Right lung (tissue), 5 donors: ENCODE data around the gene SLC4A7. TPM values are rescaled to one million over a fixed set of nuclear protein-coding genes. Genes with fewer than 3 reads are reported as not detected.
"Not testable (repeated sequence)": the region's sequence is repeated elsewhere in the genome, so short reads cannot be mapped to it uniquely, and the experiment has no call there.

Experiments
- DNase-seq, 2 donors: peaks; one replicate each; pipeline ENCODE4 v3.0.0-alpha.2; 2013
- polyA plus RNA-seq, 5 donors: library from polyadenylated mRNA; unstranded; fragments of 120-200 nt; gene quantifications; one replicate each; pipeline versions ENCODE4 v1.2.1 to v1.2.3, GENCODE V29; 2013; ENCODE audit warnings: inconsistent platforms in 1 of 5, low replicate concordance in 1 of 5; ENCODE audit not compliant: insufficient read length in 5 of 5, insufficient read depth in 1 of 5

The SLC4A7 gene
- polyA plus RNA-seq, 5 donors = 19.7 to 44.6 (median 38.3) TPM

GRCh38 chr3:27360113-27361078 lies 123.8 kb downstream of the SLC4A7 start:
- DNase-seq = no peak

GRCh38 chr3:27358372-27358771 lies 125.8 kb downstream of the SLC4A7 start:
- no peak for DNase-seq

DNA sequence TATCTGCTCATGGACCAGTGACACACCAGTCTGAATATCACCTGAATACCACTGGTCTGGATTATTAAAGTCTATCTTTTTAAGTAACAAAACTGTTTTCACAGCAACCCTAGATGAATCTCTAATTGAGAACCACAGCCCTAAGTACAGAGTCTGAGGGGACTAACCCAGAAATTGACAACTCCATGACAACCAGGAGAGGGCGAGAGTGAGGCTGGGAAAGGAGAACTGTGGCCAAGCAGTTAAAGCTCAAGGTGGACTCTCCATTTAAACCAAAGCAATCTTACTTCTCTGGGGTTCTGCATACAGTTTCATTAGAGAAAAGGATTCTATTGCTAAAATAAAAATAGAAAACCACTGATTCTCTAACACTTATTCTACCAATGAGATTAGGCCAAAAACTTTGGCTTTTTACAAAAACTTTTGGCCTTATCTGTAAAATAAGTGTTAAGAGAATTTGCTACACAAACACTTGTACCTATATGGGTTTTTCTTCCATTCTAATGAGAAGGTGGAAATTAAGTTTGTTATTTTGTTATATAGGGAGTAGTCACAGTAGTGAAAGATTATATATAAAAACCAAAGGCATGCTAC lies 126.4 kb downstream of the SLC4A7 start:
- no peak for DNase-seq

DNA sequence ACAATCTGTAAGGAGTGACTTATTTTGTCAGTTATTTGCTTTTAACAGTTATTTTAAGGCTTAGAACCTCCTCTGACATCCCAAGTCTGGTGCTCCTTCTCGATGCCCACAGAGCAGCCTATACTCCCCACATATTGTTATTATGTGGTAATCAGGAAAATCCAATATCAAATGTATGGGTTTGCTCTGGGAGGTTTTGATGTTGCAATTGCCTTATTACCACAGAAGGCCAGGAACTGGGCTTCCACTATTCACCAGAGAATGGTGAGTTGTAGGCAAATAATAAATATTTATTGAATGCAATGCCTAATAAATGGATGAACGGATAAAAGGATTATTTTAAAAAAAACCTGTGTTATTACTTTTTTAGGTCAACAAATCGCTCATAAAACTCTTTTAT lies 127.2 kb downstream of the SLC4A7 start:
- no peak for DNase-seq

DNA sequence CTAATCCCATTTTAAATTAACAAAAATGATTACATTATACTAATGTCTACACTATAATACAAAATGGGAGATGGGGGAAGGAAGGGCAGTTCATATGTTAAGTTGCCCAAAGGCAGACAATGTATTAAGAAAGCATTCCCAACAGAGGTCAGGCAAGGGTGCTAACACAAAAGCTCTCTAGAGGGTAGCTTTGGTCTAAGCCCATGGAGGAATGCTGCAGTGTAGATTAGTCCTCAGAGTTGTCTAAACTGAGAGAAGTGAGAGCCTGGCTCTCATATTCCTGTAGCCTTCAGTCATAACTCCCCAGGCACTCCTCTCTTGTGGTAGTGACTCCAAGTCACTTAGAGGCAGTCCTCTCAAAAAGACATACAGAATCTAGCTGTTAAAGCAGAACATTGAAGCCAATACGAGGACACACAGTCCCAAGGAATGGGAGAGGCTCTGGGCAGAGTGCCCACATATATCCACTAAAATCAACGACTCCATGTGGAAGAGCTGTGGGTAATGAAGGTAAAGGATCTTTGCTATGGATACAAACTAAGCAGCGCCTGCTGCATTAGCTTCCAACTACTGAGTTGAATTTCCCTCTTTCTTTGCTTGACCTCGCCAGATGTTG lies 129.5 kb downstream of the SLC4A7 start:
- no peak for DNase-seq

- DNase-seq = no peak
Observed at GRCh38 chr3:27354161-27354560, 130.0 kb downstream of the SLC4A7 start.

DNA sequence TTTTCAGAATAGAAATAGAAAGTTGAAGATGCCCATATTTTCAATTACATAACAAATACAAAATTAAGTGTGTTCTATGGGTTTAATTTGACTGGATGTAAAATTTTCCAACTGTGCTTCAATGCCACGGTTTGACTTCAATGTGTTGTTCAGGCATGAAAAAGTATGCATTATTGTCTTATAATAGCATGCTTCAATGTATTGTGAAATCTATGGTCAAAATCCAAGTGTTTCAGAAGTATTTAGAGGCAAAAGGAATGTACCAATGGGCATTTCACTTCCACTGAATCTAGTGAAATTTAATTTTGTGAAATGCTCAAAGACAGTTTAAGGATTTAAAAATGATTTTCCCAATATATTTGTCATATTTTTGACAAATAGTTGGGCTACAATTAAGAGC lies 131.0 kb downstream of the SLC4A7 start:
- no peak for DNase-seq

DNA sequence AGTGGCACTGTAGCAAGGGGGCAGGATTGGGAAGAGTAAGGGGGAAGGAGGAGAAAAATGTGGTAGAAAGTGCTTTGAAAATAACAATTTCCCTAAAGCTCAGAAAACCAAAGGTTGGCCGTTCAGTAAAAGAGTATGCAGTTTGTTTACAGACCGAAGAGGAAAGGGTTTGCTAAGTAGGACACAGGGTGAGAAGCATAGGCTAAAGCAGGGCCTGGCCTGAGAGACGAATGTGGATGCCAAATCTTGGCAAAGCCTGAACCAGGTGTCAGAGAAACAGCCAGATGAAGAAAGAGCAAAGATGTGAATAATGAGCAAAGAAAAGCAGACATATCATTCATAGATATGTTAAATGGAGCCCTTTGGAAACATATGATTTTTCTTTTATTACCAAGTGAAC lies 132.1 kb downstream of the SLC4A7 start:
- DNase-seq = no peak

DNA sequence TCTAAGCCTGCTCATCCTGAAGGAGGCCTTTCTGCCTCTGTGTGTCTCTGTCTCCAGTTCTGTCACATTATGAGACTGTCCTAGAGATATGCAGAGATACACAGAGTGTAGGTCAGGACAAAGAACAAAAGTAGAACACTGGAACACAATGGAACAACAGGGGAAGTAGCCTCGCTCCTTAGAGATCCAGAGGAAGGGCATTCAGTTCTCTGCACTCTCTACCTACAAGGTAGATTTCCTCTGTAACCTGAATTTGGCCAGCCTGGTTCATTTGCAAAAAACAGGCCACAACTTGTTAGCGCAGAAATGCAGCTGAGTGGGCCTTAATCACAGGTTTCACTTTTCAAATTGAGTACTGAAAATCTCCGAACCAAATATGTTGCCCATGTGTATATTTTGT lies 134.4 kb downstream of the SLC4A7 start:
- no peak for DNase-seq

DNA sequence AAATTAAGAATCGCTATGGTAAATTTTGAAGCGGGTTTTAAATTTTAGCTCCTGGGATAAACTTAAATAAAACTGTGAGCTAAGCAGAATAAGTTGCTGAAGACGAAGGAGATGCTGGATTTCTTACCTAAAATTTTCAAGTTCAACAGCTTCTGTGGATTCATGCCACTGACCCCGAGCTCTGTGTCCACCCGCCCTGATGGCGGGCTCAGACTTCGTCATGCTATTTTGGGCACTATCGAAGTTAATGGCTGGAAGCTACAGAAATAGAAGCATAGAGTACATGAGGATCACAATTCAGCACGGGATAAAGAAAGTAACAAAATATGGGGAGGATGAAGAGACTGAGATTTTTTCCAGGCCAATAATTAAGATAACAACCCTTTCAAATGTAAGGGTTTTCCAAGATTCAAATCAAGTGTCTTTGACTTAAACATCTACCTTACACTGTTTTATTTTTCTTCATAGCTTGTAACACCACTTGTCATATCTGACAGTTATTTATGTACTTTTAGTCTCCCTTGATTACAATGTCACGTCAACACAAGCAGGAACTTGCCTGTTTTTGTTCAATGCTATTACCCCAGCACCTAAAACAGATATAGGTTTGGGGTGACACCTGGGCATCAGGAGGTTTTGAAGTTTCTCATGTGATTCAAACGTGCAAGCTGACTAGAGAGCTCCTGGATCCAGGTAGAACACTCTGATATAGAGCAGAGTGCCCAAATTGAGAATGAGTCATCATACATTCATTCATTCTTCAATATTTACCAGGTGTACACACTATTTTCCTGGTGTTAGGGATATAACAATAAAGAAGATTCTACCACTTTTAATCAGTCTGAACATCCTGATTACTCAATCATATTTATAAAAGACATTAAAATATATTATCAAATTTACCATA lies 138.0 kb downstream of the SLC4A7 start:
- no peak for DNase-seq

DNA sequence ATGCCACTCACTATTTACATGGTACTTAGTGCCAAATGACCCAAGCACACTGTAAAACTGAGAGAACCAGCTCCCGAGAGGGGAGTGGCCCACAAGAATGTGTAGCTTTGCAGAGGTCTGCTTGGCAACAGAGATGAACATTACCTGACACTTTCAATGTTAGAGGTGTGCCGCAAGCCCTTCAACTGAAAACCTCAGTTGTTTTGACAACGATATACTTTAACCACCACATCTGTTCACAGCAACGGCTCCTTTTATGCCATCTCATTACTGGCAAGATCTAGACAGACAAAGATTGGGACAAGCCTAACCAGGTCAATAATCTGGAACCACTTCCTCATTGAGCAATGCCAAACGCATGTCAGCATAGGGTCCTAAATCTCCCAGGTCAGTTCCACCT lies 138.7 kb downstream of the SLC4A7 start:
- no peak for DNase-seq

DNA sequence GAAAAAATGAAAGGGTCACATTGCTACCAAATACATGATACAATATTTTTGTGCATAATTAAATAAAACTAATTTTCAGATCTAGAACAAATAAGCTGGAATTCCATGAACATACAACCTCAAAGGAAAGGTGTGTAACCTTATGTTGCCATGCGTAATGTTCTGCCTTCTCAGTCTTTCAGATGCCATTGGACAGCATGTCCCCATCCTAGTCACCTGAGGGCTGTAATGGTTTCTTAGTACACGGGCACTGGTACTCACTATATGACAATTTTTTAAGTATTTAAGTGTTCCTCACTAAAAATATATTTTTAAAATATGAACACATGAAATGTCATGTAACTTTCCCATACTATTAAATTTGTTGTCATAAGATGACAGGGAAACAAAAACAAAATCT lies 139.1 kb downstream of the SLC4A7 start:
- DNase-seq = no peak

- no peak for DNase-seq
Observed at GRCh38 chr3:27344192-27344591, 140.0 kb downstream of the SLC4A7 start.

GRCh38 chr3:27342267-27342666 lies 141.9 kb downstream of the SLC4A7 start:
- no peak for DNase-seq

DNA sequence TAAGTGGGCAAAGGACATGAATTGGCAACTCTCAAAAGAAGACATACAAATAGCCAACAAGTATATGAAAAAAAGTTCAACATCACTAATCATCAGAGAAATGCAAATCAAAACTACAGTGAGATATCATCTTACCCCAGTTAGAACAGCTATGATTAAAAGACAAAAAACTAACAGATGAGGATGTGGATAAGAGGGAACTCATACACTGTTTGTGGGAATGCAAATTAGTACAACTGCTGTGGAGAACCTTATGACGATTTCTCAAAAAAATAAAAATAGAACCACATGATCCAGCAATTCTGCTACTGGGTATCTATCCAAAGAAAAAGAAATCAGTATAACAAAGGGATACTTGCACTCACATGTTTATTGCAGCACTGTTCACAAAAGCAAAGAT lies 143.7 kb downstream of the SLC4A7 start:
- DNase-seq = no peak

- no peak for DNase-seq
Observed at GRCh38 chr3:27335571-27335970, 148.6 kb downstream of the SLC4A7 start.

DNA sequence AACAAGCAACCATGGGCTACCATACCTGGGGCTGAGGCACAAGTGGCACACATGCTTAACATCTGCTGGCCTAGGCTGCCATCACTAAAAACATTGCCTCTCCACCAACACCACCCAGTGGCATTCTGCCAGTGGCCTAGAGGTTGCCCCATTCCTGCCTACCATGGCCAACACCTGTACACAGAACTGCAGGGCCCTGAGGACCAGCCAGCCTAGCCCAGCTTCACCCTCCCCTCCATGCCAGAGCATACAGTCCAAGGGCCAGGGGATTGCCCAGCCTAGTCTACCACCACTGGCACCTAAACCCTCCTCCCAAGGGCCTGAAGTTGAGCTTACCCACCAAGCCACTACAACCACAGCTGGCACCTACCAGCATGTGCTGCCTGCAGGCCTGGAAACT lies 150.3 kb downstream of the SLC4A7 start:
- no peak for DNase-seq

DNA sequence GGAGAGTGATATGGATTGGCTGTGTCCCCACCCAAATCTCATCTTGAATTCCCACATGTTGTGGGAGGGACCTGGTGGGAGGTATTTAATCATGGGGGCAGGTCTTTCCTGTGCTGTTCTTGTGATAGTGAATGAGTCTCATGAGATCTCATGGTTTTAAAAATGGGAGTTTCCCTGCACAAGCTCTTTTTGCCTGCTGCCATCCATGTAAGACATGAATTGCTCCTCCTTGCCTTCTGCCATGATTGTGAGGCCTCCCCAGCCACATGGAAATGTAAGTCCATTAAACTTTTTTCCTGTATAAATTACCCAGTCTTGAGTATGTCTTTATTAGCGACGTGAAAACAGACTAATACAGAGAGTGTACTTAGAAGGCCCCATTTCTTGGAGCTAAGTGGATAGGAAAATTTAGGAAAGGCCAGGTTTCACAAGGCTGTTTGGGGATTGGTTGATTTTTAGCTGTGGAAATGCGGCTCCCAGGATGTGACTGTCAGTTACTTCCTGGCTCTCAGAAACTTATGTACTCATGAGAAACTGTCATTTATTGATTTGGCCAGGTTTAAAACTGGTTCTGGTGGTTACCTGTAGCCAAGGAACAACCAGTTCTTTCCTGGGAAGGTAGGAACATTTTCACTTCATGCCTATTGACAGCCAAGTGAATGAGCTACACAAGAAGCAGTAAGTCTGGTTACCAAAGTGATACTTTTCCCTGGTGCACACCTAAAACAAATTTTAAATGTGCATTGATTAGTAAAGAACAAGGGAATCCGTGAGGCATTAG lies 155.0 kb downstream of the SLC4A7 start:
- DNase-seq = not testable (repeated sequence)

GRCh38 chr3:27326629-27327545 lies 157.3 kb downstream of the SLC4A7 start:
- peak; percentile 53 to 62 for DNase-seq

DNA sequence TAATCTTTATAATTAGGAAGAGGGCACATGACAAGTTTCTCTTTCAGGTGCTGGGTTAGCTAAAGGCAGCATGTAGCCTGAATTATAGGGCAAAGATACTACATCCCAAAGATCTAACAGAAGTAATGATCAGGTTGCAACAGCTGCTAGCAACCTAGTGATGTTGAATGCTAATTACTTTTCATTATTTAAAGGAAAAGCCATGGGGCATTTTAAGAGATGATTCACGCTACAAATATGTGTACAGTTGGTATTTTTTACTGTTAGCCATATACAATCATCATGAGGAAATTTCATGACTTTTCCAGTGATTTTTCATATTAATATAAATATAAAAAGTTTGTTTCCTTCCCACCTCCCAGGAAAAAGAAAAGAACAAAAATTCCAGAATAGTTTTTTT lies 158.0 kb downstream of the SLC4A7 start:
- no peak for DNase-seq
